Right lobe of liver (tissue), 6 donors: ENCODE measurements around the gene LMBR1L. TPM values are rescaled to one million over a fixed set of nuclear protein-coding genes. Genes with fewer than 3 reads are reported as not detected.
A peak's percentile ranks its signal among the peaks of the same experiment; 100 is the strongest.

ENCODE experiments used
- ATAC-seq, 4 donors: fragments of 200-7000 bp; cut with Tn5 transposase; one replicate each; pipeline ENCODE4 v1.9.1; 2020; ENCODE audit warnings: mild to moderate bottlenecking in 4 of 4, moderate library complexity in 4 of 4
- DNase-seq, 3 donors: peaks; one replicate each; pipeline ENCODE4 v3.0.0-alpha.2; 2020
- H3K27ac ChIP-seq, 3 donors: fragments of 200-600 bp; one replicate each; pipeline ENCODE4 v1.8.0; 2022
- H3K27me3 ChIP-seq, 2 donors: fragments of 200-600 bp; one replicate each; pipeline ENCODE4 v1.8.0; 2022
- H3K36me3 ChIP-seq, 4 donors: fragments of 200-600 bp; sonication (generic) in 1 of 4; one replicate each; pipeline versions ENCODE4 v1.5.1 to v1.8.0; 2017 to 2022; ENCODE audit warnings: control low read depth in 1 of 4
- H3K4me1 ChIP-seq, 4 donors: fragments of 200-600 bp; sonication (generic) in 1 of 4; one replicate each; pipeline versions ENCODE4 v1.5.1 to v1.8.0; 2017 to 2022; ENCODE audit warnings: control low read depth in 1 of 4
- H3K4me3 ChIP-seq, 3 donors: fragments of 200-600 bp; one replicate each; pipeline ENCODE4 v1.8.0; 2022
- H3K9me3 ChIP-seq, 4 donors: fragments of 200-600 bp; sonication (generic) in 1 of 4; one replicate each; pipeline versions ENCODE4 v1.5.1 to v1.8.0; 2017 to 2022; ENCODE audit warnings: control low read depth in 1 of 4
- POLR2A ChIP-seq: fragments of 450-650 bp; IDR thresholded peaks from one replicate; pipeline ENCODE4 v1.6.1; 2017; ENCODE audit warnings: antibody characterized with exemption, mild to moderate bottlenecking
- WGBS: methylation state at CpG from one replicate; pipeline ENCODE4 v1.1.6; 2018; ENCODE audit warnings: low coverage, low lambda C conversion rate; ENCODE audit not compliant: insufficient coverage; ENCODE audit errors: missing lambda C conversion rate; 5-methylcytosine and 5-hydroxymethylcytosine counted together
- intact Hi-C, 2 donors: fragments of 100-400 bp; cut with DNase I; formaldehyde crosslinking; loops; one replicate each; pipeline versions ENCODE4 v1.11.2 to v1.14.1; 2022
- total RNA-seq, 6 experiments: library from RNA; depleted of rRNA in 2 of 6; stranded (reverse); fragments of >200 nt in 2 of 6; fragmentation: NEBNext Ultra II Directional in 3 of 6; extraction: Animal tissue kit (Norgen Biotek cat#: 25700) in 3 of 6; gene quantifications; one replicate each; pipeline versions ENCODE4 v1.1.0 to v1.2.4, GENCODE V29; 2016 to 2023
- TF ChIP-seq, protein P1 (sequence below), 4 donors: fragments of 200-600 bp in 3 of 4; fragments of 450-650 bp in 1 of 4; IDR thresholded peaks; one replicate each; pipeline versions ENCODE4 v1.5.1 to v1.8.0; 2016 to 2022; ENCODE audit warnings: antibody characterized with exemption in 4 of 4, mild to moderate bottlenecking in 2 of 4
- donor health status: DM: no; HTN: yes; CAD: no.
- donor health status: DM: no; HTN: no; CAD: no.
- donor health status: DM: no; HTN: no; CAD: no.
- donor health status: DM: no; HTN: yes; CAD: no.
- donor health status: DM: no; HTN: yes; CAD: no.

LMBR1L gene
- total RNA-seq, 6 experiments from 2014 or later = 12.2 to 34.5 (median 16.3) TPM

DNA sequence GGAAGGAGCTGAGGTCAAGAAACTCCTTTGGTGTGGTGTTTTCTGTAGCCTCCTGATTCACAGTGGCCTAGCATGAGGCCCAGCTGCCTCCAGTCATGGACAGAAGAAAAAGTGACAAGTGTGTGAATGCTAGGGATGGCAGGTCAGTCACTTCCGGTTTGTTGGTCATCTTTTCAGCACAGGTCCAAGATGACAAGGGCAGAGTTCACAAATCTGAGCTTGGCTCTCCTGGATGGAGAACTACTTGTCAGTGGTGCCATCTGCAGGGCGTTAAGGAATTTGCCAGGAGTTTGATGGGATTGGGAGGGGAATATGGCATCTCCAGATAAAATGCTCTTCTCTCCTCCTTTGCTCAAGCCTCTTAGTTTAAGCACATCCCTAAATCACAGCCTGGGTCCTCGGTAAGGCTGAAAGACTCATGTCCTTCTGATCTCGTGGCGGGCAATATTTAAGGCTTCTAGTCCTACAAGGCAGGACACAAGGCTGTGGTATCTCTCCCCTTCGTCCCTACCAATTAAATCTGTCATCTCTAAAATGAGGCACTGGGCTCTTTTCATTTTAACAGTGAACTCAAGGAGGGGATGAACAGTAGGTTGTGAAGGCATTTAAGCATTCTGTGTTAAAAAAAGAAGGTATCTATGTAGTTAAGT, 10.5 kb upstream of the LMBR1L start:
- ATAC-seq = peak; percentile 97 to 99 (median 98)
- H3K27me3 ChIP-seq = no peaks in the 10 kb centered on the region
- H3K36me3 ChIP-seq = no peaks in the 10 kb centered on the region
- no peak for TF ChIP-seq POLR2A
- TF ChIP-seq, protein P1, sequence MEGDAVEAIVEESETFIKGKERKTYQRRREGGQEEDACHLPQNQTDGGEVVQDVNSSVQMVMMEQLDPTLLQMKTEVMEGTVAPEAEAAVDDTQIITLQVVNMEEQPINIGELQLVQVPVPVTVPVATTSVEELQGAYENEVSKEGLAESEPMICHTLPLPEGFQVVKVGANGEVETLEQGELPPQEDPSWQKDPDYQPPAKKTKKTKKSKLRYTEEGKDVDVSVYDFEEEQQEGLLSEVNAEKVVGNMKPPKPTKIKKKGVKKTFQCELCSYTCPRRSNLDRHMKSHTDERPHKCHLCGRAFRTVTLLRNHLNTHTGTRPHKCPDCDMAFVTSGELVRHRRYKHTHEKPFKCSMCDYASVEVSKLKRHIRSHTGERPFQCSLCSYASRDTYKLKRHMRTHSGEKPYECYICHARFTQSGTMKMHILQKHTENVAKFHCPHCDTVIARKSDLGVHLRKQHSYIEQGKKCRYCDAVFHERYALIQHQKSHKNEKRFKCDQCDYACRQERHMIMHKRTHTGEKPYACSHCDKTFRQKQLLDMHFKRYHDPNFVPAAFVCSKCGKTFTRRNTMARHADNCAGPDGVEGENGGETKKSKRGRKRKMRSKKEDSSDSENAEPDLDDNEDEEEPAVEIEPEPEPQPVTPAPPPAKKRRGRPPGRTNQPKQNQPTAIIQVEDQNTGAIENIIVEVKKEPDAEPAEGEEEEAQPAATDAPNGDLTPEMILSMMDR (IDR thresholded peaks at IDR 0.05) = peak; percentile 66 to 71 (median 69)
- no peak overlapping the region for H3K27ac ChIP-seq
- peaks cover 0 to 4% (median 0%) of the 10 kb centered on the region in 4 donors for H3K4me1 ChIP-seq
- WGBS = 10% methylated on average over 4 of the region's 6 CpGs
- peak in 2 of 3 donors; percentile 29 to 61 for DNase-seq
- H3K4me3 ChIP-seq = no peak overlapping the region
- intact Hi-C loops = loop anchor here in 1 of 2 donors (10.0 kb wide), 1 partner anchor 56 kb away; the partner anchor contains the start of genes KMT2D and RHEBL1
- H3K9me3 ChIP-seq = no peaks in the 10 kb centered on the region

DNA sequence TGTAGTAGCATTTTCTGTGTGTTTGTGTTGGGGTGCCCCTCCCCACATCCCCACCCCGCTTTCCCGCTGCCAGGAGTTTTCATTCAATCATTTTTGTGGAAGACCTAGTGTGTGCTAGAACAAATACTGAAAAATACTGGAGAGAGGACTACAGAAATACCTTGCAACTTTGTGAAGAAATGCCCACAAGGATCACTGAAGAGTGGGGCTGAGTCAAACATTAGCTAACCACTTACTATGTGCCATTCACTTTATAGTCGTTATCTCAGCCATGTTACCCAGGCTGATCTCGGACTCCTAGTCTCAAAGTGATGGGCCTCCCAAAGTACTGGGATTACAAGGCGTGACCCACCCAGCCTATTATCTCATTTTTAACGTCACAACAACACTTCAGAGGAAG, 559 bp upstream of the LMBR1L start:
- WGBS = 45% methylated on average over 6 of the region's 6 CpGs
- Histone ChIP-seq H3K27ac (peak overlapping the region; percentile 20 to 95 (median 91)), H3K36me3 (peaks cover 0 to 8% (median 0%) of the 10 kb centered on the region in 4 donors), H3K4me1 (peaks cover 0 to 22% (median 9%) of the 10 kb centered on the region in 4 donors), H3K27me3 (no peaks in the 10 kb centered on the region), H3K4me3 (peak overlapping the region in 2 of 3 donors; percentile 92 to 97), H3K9me3 (no peaks in the 10 kb centered on the region)
- DNase-seq = no peak
- no peak for TF ChIP-seq POLR2A
- TF ChIP-seq, protein P1 (IDR thresholded peaks at IDR 0.05) = no peak
- intact Hi-C loops = no loop called here
- no peak for ATAC-seq

DNA sequence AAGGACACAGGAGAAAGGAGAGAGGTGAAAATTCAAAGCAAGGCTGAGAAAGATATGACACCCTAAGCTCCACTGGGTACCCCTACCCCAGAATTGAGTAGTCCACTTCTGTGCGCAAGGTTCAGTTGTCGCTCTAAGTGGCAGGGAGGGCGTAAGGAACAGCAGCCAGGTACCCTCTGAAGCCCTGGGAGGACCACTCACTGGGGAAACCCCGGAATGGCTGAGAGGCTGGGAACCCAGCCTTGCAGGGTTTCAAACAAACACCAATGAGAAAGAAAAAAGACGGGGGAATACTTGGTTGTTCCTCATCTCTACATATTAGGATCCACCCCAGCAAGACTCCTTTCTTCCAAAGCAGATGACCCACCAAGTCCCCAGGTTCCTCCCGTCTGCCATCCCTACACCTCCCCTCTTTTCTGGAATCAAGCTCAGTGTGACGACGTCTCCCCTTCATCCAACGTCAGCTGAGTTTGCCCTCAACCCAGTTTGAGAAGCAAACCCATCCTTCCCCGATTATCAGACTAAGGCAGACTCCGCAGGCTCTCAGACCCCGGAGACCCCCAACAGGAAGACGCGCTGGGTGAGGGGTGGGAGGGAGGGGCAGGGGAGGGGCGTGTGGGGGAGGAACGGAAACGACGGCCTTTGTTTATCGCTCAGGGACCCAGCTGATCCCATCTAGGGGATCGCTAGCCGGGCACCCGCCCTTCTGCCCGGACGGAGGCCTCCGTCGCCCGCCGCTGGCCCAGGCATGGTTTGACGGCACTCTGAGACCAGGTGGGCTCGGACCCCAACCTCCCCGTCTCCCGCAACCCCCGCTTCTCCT, 795 bp downstream of the LMBR1L start:
- H3K36me3 ChIP-seq = peaks cover 0 to 10% (median 0%) of the 10 kb centered on the region in 4 donors
- 10% methylated on average over 12 of the region's 33 CpGs for WGBS
- no peaks in the 10 kb centered on the region for H3K9me3 ChIP-seq
- H3K27ac ChIP-seq = peak overlapping the region; percentile 91 to 95 (median 94)
- TF ChIP-seq POLR2A = no peak
- TF ChIP-seq, protein P1 (IDR thresholded peaks at IDR 0.05) = no peak
- peak; percentile 23 to 31 (median 26) for ATAC-seq
- peaks cover 0 to 22% (median 9%) of the 10 kb centered on the region in 4 donors for H3K4me1 ChIP-seq
- DNase-seq = peak in 2 of 3 donors; percentile 46 to 64
- H3K4me3 ChIP-seq = peak overlapping the region; percentile 76 to 97 (median 92)
- no peaks in the 10 kb centered on the region for H3K27me3 ChIP-seq
- intact Hi-C loops = no loop called here

DNA sequence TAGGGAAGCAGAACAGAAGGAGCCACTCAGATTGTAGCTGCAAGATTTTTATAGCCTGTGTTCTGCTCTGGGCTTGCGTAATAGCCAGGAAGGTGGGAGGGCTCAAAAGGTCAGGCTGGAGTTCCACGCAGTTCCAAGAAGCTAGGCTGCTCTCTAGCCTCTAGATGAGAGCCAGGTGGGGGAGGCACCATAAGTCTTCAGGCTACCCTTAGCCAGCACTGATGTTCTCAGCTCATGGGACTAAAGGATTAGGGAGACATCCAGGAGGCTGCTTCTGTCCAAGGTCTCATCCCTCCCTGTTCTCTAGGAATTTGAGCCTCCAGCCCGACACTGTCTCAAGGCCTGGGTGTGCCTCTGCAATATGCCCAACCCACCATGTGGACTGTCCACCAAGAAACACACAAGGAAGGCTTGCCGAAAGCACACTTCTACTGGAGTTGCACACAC, 1.7 kb downstream of the LMBR1L start:
- Histone ChIP-seq H3K4me1 (peaks cover 0 to 22% (median 9%) of the 10 kb centered on the region in 4 donors), H3K4me3 (peak overlapping the region; percentile 76 to 97 (median 92)), H3K36me3 (peaks cover 0 to 13% (median 3%) of the 10 kb centered on the region in 4 donors), H3K27me3 (no peaks in the 10 kb centered on the region), H3K27ac (peak overlapping the region; percentile 91 to 95 (median 94)), H3K9me3 (no peaks in the 10 kb centered on the region)
- DNase-seq (peak; percentile 53 to 76 (median 67)), ATAC-seq (peak; percentile 41 to 55 (median 47))
- TF ChIP-seq, protein P1 (IDR thresholded peaks at IDR 0.05) = no peak
- peak; percentile 8 for TF ChIP-seq POLR2A
- intact Hi-C loops = no loop called here
- WGBS = 4% methylated on average over 4 of the region's 4 CpGs
